Naive thymus-derived CD8-positive, alpha-beta T cell (primary cell): ENCODE results near the gene CNTNAP2. TPM values are rescaled to one million over a fixed set of nuclear protein-coding genes. Genes with fewer than 3 reads are reported as not detected.

Experiments
- ATAC-seq, 2 donors: fragments of 150-1000 bp; cut with Tn5 transposase in 1 of 2; sonication (Bioruptor Pico), chemical (Tn5 transposase) in 1 of 2; 1 replicate in 1 of 2; 2 replicates in 1 of 2; pipeline ENCODE4 v1.10.0; 2021; ENCODE audit warnings: mild to moderate bottlenecking in 2 of 2, moderate library complexity in 2 of 2
- POLR2A ChIA-PET: fragments of 350-600 bp; sonication (Branson Sonifier 250); formaldehyde crosslinking; loops from one replicate; lab custom pipeline; 2021; ENCODE audit warnings: antibody characterized with exemption; lab: Charles Lee
- DNase-seq, 10 donors: peaks; one replicate each; pipeline versions ENCODE4 v3.0.0 to v3.0.0-alpha.2; 2020 to 2022
- H3K27ac Mint-ChIP-seq, 10 donors: one replicate each; pipeline ENCODE4 v1.8.0; 2020 to 2022; ENCODE audit warnings: mild to moderate bottlenecking in 10 of 10, mixed read lengths in 10 of 10, moderate library complexity in 4 of 10, inconsistent platforms in 1 of 10
- H3K27me3 Mint-ChIP-seq, 5 donors: one replicate each; pipeline ENCODE4 v1.8.0; 2021 to 2022; ENCODE audit warnings: mixed read lengths in 5 of 5
- H3K36me3 Mint-ChIP-seq, 3 donors: one replicate each; pipeline ENCODE4 v1.8.0; 2020 to 2022; ENCODE audit warnings: mixed read lengths in 3 of 3, mild to moderate bottlenecking in 2 of 3, inconsistent platforms in 1 of 3
- H3K4me1 Mint-ChIP-seq, 4 donors: one replicate each; pipeline ENCODE4 v1.8.0; 2021 to 2022; ENCODE audit warnings: mixed read lengths in 4 of 4
- H3K4me3 Mint-ChIP-seq, 10 donors: one replicate each; pipeline ENCODE4 v1.8.0; 2020 to 2022; ENCODE audit warnings: mild to moderate bottlenecking in 10 of 10, mixed read lengths in 10 of 10, moderate library complexity in 6 of 10, inconsistent platforms in 1 of 10
- H3K9me3 Mint-ChIP-seq, 9 donors: one replicate each; pipeline ENCODE4 v1.8.0; 2020 to 2022; ENCODE audit warnings: mixed read lengths in 9 of 9, mild to moderate bottlenecking in 3 of 9, inconsistent platforms in 1 of 9, moderate library complexity in 1 of 9
- polyA plus RNA-seq, 3 donors: library from polyadenylated mRNA; unstranded; fragments of 300-500 nt; fragmentation: Illumina TruSeq; gene quantifications; one replicate each; pipeline ENCODE4 v1.2.3, GENCODE V29; 2021
- total RNA-seq, 8 experiments: library from RNA in 2 of 8; stranded (reverse) in 2 of 8; gene quantifications; one replicate each; pipeline ENCODE4 v1.2.3 and lab custom pipeline; 2021 to 2026

The CNTNAP2 gene
- total and polyA plus RNA-seq, 5 experiments from 2014 or later = 0.12 to 1.5 (median 0.71) TPM; not detected in 1

GRCh38 chr7:146735992-146736391 is 619.4 kb downstream of the CNTNAP2 start:
- Mint-ChIP-seq H3K36me3 (peaks cover 0 to 7% (median 0%) of the 10 kb centered on the region in 3 donors), H3K4me3 (no peak overlapping the region), H3K9me3 (peaks cover 0 to 33% (median 17%) of the 10 kb centered on the region in 9 donors), H3K27ac (no peak overlapping the region), H3K4me1 (no peaks in the 10 kb centered on the region), H3K27me3 (no peaks in the 10 kb centered on the region)
- ATAC-seq (no peak), DNase-seq (no peak)
- POLR2A ChIA-PET = no interaction called here

GRCh38 chr7:146736446-146737190 is 620.0 kb downstream of the CNTNAP2 start:
- H3K9me3 Mint-ChIP-seq = peaks cover under 1 to 40% (median 20%) of the 10 kb centered on the region in 9 donors
- POLR2A ChIA-PET = no interaction called here
- no peak for ATAC-seq
- no peaks in the 10 kb centered on the region for H3K27me3 Mint-ChIP-seq
- H3K4me3 Mint-ChIP-seq = no peak overlapping the region
- DNase-seq = no peak
- no peak overlapping the region for H3K27ac Mint-ChIP-seq
- H3K4me1 Mint-ChIP-seq = no peaks in the 10 kb centered on the region
- H3K36me3 Mint-ChIP-seq = peaks cover 0 to 7% (median 0%) of the 10 kb centered on the region in 3 donors

DNA sequence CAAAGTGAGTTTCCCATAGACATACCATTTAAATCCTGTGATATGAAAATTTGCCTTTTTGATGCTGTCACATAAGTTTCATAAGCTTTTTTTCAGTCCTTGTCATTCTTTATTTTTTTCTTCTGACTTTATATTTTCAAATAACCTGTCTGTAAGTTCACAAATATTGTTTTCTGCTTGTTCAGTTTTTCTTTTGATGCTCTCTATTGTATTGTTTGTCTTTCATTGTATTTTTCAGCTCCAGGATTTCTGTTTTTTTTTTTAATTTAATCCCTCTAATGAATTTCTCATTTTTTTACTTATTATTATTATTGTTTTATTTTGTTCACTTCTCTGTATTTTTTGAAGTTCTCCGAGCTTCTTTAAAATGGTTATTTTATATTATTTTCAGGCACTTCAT is 623.4 kb downstream of the CNTNAP2 start:
- H3K27me3 Mint-ChIP-seq = no peaks in the 10 kb centered on the region
- peaks cover 12 to 54% (median 23%) of the 10 kb centered on the region in 9 donors for H3K9me3 Mint-ChIP-seq
- POLR2A ChIA-PET = no interaction called here
- H3K4me3 Mint-ChIP-seq = no peak overlapping the region
- H3K4me1 Mint-ChIP-seq = no peaks in the 10 kb centered on the region
- ATAC-seq = no peak
- H3K36me3 Mint-ChIP-seq = peaks cover 0 to 7% (median 0%) of the 10 kb centered on the region in 3 donors
- no peak overlapping the region for H3K27ac Mint-ChIP-seq
- no peak for DNase-seq

DNA sequence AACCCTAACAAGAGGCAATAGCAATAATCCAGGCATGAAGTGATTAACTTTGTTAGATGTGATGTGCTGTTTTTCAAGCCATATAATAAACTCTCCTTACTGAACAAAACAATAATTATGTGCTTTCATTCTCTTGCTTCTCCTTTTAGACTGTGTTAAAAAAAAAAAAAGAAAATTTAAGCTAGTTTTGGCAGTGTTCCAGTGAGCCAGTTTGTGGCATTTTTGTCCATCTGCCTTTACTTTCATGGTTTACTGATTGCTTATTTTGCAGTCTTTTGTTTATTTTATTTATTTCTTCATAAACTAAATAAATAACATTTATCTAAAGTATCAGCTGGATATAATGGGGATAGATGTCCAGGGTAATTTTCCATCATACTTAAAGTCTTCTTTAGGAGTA is 625.3 kb downstream of the CNTNAP2 start:
- no peak overlapping the region for H3K27ac Mint-ChIP-seq
- H3K36me3 Mint-ChIP-seq = peaks cover 0 to 7% (median 0%) of the 10 kb centered on the region in 3 donors
- peaks cover 10 to 50% (median 23%) of the 10 kb centered on the region in 9 donors for H3K9me3 Mint-ChIP-seq
- no peaks in the 10 kb centered on the region for H3K27me3 Mint-ChIP-seq
- ATAC-seq = no peak
- no peak for DNase-seq
- POLR2A ChIA-PET = no interaction called here
- H3K4me3 Mint-ChIP-seq = no peak overlapping the region
- H3K4me1 Mint-ChIP-seq = no peaks in the 10 kb centered on the region

DNA sequence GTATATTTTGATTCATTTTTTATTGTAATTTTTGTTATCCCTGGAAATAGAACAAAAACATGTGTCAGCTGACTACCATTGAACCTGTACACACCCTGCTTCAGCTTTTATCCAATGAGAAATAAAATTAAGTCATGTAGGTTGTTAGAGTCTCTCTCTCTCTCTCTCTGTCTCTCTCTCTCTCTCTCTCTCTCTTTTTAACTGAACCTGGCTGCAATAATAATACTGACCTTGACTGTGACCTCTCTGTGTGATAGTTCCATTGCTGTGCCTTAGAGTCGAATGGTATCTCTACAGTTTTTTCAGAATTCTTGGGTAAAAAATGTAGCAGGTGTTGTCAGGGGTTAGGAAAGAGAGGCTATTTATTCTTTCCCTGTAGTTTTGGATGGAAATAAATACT is 637.8 kb downstream of the CNTNAP2 start:
- H3K4me1 Mint-ChIP-seq = no peaks in the 10 kb centered on the region
- H3K4me3 Mint-ChIP-seq = no peak overlapping the region
- no peak overlapping the region for H3K27ac Mint-ChIP-seq
- no peak for DNase-seq
- no peaks in the 10 kb centered on the region for H3K36me3 Mint-ChIP-seq
- POLR2A ChIA-PET = no interaction called here
- ATAC-seq = no peak
- H3K9me3 Mint-ChIP-seq = peaks cover 6 to 37% (median 12%) of the 10 kb centered on the region in 9 donors
- no peaks in the 10 kb centered on the region for H3K27me3 Mint-ChIP-seq

DNA sequence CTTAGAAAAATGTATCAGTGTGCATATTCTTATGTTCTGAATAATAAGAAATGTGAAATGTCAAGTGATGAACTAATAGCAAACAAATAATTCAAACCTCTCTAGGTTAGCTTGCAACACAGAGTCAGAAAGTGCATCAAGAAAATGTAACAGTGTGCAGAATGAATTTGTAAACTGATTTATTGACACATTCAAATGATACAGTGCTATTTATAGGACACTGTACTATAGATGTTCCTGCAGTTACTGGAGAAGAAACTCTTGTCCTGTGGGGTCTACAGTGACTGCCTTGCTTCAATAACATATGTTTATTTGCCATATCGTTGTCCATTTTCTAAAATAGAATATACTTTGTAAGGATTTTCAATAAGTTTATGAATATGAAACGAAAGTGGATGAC is 639.0 kb downstream of the CNTNAP2 start:
- Mint-ChIP-seq H3K4me3 (no peak overlapping the region), H3K27ac (no peak overlapping the region), H3K27me3 (no peaks in the 10 kb centered on the region), H3K9me3 (peaks cover 0 to 30% (median 12%) of the 10 kb centered on the region in 9 donors), H3K4me1 (no peaks in the 10 kb centered on the region), H3K36me3 (no peaks in the 10 kb centered on the region)
- DNase-seq = no peak
- no peak for ATAC-seq
- POLR2A ChIA-PET = no interaction called here

- Mint-ChIP-seq H3K4me3 (no peak overlapping the region), H3K36me3 (peaks cover 0 to 4% (median 0%) of the 10 kb centered on the region in 3 donors), H3K27ac (no peak overlapping the region), H3K4me1 (peaks cover 0 to 2% (median 0%) of the 10 kb centered on the region in 4 donors), H3K27me3 (no peaks in the 10 kb centered on the region), H3K9me3 (peaks cover 3 to 31% (median 9%) of the 10 kb centered on the region in 9 donors)
- POLR2A ChIA-PET = no interaction called here
- DNase-seq (no peak), ATAC-seq (no peak)
Measured at GRCh38 chr7:146764458-146764857, 647.9 kb downstream of the CNTNAP2 start.

GRCh38 chr7:146768957-146769356 is 652.4 kb downstream of the CNTNAP2 start:
- Mint-ChIP-seq H3K36me3 (no peaks in the 10 kb centered on the region), H3K27ac (no peak overlapping the region), H3K9me3 (peaks cover 0 to 33% (median 7%) of the 10 kb centered on the region in 9 donors), H3K27me3 (no peaks in the 10 kb centered on the region), H3K4me3 (no peak overlapping the region), H3K4me1 (no peaks in the 10 kb centered on the region)
- ATAC-seq (no peak), DNase-seq (no peak)
- POLR2A ChIA-PET = no interaction called here

GRCh38 chr7:146772601-146773000 is 656.0 kb downstream of the CNTNAP2 start:
- Mint-ChIP-seq H3K4me1 (no peaks in the 10 kb centered on the region), H3K27ac (no peak overlapping the region), H3K27me3 (no peaks in the 10 kb centered on the region), H3K36me3 (no peaks in the 10 kb centered on the region), H3K4me3 (no peak overlapping the region), H3K9me3 (peaks cover 0 to 19% (median 7%) of the 10 kb centered on the region in 9 donors)
- POLR2A ChIA-PET = no interaction called here
- DNase-seq (no peak), ATAC-seq (no peak)

GRCh38 chr7:146773506-146773905 is 656.9 kb downstream of the CNTNAP2 start:
- POLR2A ChIA-PET = no interaction called here
- H3K36me3 Mint-ChIP-seq = no peaks in the 10 kb centered on the region
- DNase-seq = no peak

GRCh38 chr7:146781352-146782116 is 664.9 kb downstream of the CNTNAP2 start:
- Mint-ChIP-seq H3K27me3 (no peaks in the 10 kb centered on the region), H3K4me3 (no peak overlapping the region), H3K4me1 (no peaks in the 10 kb centered on the region), H3K9me3 (peaks cover 0 to 12% (median 1%) of the 10 kb centered on the region in 9 donors), H3K36me3 (no peaks in the 10 kb centered on the region), H3K27ac (peak overlapping the region in 1 of 10 donors; percentile 26)
- no peak for ATAC-seq
- no peak for DNase-seq
- POLR2A ChIA-PET = no interaction called here

More at GRCh38 chr7:146773506-146773905, 656.9 kb downstream of the CNTNAP2 start:
- no peak overlapping the region for H3K4me3 Mint-ChIP-seq
- no peaks in the 10 kb centered on the region for H3K4me1 Mint-ChIP-seq
- H3K27ac Mint-ChIP-seq = no peak overlapping the region
- H3K9me3 Mint-ChIP-seq = peaks cover 0 to 19% (median 7%) of the 10 kb centered on the region in 9 donors
- no peak for ATAC-seq
- no peaks in the 10 kb centered on the region for H3K27me3 Mint-ChIP-seq

DNA sequence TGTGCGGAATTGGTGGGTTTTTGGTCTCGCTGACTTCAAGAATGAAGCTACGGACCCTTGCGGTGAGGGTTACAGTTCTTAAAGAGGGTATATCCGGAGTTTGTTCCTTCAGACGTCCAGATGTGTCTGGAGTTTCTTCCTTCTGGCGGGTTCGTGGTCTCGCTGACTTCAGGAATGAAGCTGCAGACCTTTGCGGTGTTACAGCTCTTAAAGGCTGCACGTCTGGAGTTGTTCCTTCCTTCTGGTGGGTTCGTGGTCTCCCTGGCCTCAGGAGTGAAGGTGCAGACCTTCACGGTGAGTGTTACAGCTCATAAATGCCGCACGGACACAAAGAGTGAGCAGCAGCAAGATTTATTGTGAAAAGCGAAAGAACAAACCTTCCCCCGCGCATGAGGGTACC is 670.7 kb downstream of the CNTNAP2 start:
- no peaks in the 10 kb centered on the region for H3K36me3 Mint-ChIP-seq
- peaks cover 0 to 31% (median 3%) of the 10 kb centered on the region in 9 donors for H3K9me3 Mint-ChIP-seq
- peak overlapping the region in 3 of 10 donors; percentile 26 to 45 (median 29) for H3K4me3 Mint-ChIP-seq
- peaks cover 0 to 2% (median 0%) of the 10 kb centered on the region in 4 donors for H3K4me1 Mint-ChIP-seq
- no peak overlapping the region for H3K27ac Mint-ChIP-seq
- DNase-seq (no peak), ATAC-seq (no peak)
- no peaks in the 10 kb centered on the region for H3K27me3 Mint-ChIP-seq
- POLR2A ChIA-PET = no interaction called here

- Mint-ChIP-seq H3K4me1 (peaks cover 0 to 2% (median 0%) of the 10 kb centered on the region in 4 donors), H3K4me3 (peak overlapping the region in 1 of 10 donors; percentile 29), H3K9me3 (peaks cover 0 to 34% (median 3%) of the 10 kb centered on the region in 9 donors), H3K36me3 (no peaks in the 10 kb centered on the region), H3K27me3 (no peaks in the 10 kb centered on the region), H3K27ac (no peak overlapping the region)
- DNase-seq (no peak), ATAC-seq (no peak)
- POLR2A ChIA-PET = no interaction called here
Measured at GRCh38 chr7:146788008-146788407, 671.4 kb downstream of the CNTNAP2 start.
